HG03196 (cell line): ENCODE results near the gene XYLT1.

ENCODE experiments used
- ATAC-seq: cut with Tn5 transposase; IDR thresholded peaks from one replicate; pipeline ENCODE4 v1.9.1; 2021; ENCODE audit not compliant: unreplicated experiment

XYLT1 gene

DNA sequence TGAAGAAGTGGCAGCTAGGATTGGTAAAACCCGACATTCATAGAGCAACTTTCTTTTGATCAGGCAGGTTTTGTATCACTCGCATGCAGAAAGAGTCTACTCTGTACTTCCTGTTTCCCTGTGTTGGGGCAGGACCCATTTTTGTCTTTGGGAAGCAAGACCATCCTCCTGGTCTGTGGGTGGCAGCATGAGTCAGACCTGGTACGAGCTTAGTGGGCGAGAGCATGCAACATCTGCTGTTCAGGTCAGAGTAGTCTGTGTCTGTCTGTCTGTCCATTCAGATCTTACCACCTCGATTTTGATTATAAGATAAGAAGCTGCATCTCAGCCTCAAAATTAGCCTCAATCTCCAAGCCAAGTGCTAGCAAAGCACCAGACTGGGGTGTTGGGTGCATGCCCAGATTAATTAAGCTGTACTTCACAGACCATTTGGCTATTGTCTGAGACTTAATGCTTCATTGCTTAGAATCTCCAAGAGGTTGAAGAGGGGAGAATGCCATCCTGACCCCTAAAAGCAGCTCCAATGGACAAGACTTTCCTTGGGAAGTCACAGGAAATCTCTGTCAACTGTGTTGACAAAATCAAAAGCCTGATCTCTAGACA lies 110.9 kb downstream of the XYLT1 start:
- no peak for ATAC-seq

DNA sequence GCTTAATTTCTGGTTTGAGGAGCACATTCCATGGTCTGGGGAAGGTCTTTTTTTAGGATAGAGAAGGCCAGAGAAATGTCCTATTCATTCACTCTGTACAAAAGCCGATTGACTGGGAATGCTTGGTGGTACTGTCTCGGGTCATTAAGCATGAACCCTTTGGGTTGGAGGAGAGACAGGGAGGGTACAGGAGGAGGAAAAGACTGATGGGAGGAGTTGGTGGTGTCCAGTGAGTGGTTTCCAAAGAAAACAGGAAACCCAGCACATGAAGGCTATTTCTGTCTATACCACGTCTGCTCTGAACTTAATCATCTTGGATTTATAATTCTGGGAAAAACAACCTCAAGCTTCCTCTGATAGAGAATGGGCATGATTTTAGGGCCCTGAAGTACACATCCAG lies 111.9 kb downstream of the XYLT1 start:
- ATAC-seq, result no peak

DNA sequence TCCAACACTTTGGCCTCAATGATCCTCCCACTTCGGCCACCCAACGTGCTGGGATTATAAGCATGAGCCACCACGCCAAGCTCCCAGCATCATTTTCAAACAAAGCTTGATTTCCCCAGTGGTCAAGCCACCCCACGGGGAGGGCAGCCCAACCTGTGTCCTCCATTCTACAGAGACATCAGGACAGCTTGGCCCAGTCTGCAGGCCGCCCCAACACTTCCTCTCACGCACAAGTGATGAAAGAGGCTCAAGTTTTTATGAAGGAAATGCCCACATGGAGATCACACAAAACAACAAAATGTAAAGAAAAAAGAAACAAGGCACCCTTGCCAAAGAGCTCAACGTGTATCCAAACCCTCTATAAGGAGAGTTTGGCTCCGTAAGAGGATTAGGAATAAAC lies 112.4 kb downstream of the XYLT1 start:
- no peak for ATAC-seq

DNA sequence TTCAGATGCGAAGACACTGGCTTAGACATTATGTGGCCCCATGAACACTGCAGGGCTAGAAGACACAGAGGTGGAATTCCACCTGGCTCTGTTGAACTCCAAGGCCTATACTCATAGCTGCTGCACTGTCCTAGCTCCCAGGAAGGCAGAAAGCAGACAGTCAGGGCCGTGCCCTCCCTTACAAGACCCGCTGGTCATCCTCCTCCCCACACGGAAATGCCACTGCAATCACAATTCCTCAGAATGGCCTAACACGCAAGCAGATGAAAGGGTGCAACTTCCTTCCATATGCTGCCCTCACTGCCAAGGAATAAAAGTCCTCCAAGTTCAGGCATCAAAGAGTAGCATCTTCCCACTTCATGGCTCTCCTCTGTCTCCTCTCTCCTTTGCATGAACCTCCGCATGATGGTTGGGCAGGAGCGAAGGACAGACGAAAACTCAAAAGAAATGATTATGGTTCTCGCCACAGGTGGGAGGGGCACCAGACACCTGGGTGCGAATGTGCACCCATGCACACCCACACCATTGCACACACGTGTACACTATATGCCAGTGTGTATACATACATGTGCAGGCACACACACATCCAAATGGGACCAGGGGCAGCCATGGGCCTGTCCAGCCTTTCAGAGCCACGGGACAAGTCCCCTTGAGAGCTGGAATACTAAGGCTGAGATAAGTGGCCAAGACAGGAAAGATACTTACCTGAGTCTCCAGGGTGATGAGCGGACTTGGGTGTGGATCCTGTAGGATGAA lies 113.3 kb downstream of the XYLT1 start:
- no peak for ATAC-seq

DNA sequence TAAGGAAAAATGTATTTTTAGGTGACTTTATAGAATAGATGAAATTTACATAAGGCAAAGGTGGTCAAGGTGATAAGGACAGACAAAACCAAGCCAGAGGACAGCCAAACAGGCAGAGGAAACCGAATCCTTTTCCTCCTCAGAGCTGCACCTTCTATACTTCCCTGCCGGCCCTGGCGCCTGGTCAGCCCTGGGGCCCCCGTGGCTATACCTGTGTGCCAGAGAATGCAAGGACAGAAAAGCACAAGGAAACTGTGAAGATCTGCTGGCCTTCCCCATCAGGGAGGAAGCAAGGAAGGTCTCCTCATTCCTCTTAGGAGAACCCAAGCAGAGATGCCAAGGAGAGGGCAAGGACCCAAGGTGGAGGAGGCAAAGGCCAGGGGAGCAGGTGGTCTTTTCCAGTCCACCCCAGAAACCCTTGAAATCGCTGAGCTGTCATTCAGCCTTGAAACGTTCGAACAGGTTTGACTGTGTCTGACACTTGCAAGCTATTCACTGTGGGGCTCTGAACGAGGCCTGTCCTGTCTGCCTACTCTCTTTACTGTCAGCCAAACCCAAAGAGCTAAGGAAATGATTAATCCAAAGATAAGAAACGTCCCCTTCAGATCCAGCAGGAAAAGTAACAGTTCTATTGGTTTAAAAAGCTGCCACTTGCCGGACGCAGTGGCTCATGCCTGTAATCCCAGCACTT lies 114.4 kb downstream of the XYLT1 start:
- ATAC-seq, result no peak

DNA sequence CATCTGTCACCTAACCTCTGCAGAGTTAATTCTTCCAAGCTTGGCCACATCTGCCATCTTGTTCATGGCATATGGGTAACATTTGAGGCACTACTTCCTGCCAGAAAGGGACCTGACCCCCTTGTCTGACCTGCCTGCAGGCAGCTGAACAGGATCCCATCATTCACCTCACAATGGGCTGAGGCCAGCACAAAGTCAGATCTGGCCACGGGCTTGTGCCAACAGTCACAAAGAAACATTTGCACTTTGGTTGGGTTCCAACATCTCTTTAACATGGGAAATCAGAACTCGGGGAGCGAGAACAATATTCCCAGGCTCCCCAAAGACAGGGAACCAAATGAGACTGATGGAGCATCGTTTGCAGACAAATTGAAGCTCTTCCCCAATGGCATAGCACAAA lies 116.1 kb downstream of the XYLT1 start:
- ATAC-seq, result no peak

DNA sequence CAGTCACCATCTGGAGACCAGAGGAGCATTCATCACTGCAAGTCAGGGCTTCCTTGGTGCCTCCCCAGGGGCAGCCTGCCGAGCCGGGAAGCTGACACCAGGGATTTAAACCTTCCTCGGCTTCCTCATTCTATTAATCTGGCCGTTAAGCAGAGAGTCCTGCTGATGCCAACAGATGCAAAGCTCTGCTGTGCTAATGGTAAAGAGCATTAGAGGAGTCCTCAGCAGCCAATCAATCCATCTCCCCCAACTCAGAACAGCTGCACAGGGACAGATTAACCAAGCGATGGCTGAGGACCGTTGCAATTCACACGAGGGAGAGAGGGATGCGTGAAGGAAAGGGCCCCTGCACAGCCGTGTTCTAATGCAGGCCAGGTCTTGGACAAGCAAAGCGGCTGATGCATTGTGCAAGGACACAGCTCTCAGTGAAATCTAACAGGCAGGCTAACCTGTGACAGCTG lies 116.6 kb downstream of the XYLT1 start:
- no peak for ATAC-seq

DNA sequence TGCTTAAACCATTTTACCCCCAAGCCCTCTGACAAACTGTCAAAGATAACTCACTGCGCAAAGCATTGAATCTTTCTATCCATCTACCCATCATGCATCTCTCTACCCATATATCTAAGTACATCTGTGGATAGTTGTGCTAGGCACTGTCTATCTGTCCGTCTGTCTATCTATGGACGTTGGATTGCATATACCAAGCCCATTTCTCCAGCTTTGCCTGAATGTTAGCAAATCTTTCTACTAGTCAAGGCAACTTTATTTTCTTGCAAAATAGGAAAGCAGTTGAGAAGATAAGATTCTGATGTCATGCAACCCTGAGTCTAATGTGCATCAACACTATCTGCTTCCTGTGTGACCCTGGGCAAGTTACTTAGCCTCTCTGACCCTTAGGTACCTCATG lies 117.2 kb downstream of the XYLT1 start:
- no peak for ATAC-seq

DNA sequence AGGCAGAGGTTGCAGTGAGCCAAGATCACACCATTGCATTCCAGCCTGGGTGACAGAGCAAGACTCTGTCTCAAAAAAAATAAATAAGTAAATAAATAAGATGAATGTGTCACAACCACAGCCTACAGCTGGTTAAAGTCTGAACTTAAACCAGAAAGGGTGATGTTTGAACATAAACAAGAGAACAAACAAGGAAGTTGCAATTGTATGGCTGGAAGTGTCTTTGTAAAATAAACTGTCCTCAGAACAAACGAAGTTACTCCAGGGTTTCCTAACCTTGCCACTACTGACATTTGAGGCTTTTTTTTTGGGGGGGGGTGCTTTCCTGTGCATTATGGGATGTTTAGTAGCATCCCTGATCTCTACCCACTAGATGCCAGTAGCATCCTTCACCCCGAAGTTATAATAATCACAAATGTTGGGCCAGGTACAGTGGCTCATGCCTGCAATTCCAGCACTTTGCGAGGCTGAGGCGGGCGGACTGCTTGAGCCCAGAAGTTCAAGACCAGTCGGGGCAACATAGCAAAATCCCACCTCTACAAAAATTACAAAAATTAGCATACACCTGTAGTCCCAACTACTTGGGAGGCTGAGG lies 119.2 kb downstream of the XYLT1 start:
- ATAC-seq, result no peak

DNA sequence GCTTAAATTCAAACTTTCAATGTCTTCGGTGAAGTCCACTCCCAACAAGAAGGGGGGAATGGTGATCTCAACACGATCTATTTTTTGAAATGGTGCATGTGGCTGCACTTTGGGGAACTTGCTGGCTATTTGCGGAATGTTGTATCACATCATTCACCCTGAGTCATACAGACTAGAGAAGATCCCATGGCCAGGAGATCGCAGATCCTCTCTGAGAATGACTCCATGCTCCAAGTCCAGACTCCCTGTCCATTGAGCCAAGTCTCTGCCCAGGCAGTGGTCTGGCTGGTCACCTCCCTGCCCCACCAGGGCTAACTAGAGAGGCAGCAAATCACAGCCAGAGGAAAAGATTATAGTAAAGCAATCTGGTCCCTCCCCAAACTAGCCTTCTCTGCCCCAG lies 120.6 kb downstream of the XYLT1 start:
- no peak for ATAC-seq

DNA sequence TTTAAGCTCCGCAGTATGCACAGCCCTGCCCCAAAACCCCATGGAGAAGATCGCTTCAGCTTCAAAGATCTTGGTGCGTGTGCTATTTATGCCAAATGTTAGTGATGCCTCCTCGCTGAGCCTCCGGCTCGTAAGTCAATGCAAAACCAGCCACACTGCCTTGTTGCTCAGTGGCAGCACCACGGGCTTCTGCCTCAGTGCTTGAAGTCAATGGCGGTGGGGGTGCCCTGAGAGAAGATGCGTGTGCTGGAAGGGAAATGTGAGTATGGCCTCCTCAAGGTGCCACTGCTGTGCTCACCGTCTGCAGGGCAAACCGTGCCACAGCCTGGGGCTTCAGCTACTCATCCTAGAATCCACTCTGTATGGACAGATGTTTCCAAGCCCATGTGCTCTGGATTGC lies 121.9 kb downstream of the XYLT1 start:
- no peak for ATAC-seq

DNA sequence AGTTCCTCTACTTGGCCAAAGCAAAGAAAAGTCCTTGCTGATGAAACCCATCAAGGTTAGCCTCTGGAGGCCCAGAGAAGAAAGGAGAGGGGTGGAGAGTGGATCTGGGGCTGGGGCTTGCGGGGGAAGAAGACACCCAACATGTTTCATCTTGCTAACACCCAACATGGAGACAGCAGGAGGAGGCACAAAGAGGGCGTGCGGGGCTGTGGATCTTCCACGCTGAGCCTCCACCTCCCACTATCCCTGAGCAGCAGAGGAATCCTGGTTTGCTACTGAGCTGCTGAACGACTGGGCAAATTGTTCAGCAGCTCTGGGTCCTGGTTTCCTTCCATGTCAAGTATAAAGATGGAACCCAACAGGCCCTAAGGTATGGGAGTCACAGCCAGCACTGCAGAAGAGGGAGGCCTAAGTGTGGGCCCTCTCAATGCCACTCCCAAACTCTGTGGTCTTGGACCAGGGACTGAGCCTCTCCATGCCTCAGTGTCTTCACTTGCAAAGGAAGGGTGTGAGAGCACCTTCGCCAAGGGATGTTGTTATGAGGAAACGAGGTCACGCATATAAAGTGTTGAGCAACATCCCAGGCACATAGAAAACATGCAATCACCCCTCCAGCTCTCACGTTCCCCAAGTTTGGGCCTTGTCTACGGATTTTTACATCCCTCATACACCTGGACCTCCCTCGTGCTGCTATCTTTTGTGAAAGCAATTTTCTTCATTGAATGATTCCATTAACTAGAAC lies 122.5 kb downstream of the XYLT1 start:
- no peak for ATAC-seq

DNA sequence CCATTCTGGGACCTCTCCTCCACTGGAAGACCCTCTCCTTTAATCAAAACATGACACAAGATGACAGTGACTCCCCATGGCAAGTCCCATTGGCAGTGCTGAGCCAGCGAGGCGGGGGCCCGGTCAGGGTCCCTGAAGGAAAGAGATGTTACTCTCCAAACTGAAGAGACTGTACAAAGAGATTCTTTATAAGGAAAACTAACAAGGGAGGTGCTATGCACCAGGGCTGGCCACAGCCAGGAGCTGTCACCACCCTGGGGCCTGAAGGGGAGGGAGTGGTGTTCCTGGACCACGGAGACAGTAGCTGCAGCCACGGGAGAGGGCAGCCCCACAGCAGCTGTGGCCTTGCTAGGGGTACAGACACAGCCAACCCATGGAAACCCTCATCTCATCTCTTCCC lies 123.1 kb downstream of the XYLT1 start:
- no peak for ATAC-seq

DNA sequence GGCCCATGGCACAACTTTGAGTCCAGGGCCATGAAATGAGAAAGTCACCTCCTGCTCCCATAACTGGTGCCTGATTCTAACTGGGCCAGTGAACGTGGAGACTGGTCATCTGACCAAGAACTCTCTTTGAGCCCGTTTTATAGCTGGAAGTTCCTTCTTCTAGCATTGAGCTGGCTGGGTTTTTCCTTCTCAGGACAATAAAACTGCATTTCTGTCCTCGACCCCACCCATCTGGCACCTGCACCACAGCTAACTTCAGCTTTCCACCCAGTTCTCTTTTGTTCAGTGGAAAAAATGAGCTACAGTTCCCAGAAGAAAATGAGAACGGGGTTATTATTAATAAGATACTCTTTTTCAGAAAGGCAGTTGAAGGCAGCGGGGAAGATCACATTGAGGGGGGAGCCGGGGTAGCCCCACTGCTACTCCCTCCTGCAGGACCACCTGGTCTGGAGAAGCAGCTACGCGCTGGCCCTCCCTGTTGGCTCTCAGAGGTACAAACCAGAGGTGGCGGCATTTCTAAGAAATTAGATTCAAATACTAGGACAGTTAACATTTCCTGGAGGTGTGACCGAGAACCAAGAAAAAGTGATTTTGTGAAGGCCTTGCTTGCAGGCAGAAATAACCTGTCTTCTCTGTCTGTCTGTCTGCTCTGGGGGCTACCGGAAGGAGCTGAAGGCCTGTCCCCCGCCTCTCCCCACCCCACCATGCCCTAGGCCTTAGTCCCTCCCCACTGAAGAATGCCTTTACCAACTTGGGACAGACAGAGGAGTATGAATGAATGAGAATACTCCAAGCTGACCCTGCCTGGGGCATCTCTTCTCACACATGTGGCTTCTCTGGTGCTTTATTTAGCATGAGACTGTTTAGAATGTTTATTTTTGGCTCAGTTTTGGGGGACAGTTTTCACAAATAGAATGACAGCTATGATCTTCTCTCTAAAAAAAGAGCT lies 123.9 kb downstream of the XYLT1 start:
- no peak for ATAC-seq

DNA sequence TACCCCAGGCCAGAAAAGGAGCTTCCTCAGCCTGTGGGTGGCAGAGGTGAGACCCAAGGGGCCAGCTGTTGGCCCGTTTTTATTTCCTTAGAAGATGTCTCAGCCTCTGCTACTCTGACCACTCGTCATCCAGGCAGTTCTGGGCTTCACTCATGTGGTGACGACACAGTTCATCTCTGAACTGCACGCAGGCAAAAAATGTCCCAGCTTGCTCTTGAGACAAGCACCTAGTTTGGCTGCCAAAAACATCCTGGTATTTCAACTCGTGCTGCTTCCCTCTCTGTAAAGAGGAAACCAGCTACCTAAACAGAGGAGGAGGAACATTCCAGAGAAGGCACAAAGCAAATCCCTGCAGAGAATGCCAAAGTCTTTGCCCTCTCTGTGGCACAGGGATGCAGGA lies 125.7 kb downstream of the XYLT1 start:
- ATAC-seq, result no peak

DNA sequence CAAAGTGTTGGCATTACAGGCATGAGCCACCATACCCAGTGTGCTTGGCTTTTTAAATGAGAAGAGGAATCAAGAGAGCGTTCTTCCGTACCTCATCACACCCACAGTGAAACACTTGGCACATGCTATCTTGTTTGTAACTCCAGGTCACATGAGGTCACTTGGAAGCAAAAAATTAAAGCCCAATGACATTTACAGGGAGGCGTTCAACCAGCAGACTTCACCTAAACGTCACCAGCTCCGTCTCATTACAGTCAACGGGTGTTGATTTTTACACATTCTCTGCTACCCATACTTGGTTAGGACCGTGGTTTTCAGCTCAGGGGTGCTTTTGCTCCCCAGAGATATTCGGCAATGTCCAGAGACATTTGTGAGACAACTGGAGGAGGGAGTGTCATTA lies 127.0 kb downstream of the XYLT1 start:
- no peak for ATAC-seq

DNA sequence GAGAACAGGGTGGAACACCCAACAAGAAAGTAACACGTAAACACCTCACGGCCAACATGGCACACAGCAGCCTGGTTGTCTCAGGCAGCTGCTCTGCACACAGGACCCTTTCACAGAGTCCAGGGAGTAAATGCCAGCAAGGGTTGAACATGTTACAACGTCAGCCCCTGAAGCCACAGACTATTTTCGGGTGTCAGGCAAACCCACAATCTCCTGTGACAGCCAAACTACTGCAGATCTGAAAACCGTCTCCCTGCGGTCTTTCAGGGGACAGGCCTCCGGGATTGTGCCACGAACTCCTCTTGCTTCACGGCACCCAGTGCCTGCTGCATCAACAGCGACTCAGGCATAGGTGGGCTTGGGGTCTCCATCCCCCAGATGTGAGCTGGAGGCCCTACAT lies 127.7 kb downstream of the XYLT1 start:
- no peak for ATAC-seq

DNA sequence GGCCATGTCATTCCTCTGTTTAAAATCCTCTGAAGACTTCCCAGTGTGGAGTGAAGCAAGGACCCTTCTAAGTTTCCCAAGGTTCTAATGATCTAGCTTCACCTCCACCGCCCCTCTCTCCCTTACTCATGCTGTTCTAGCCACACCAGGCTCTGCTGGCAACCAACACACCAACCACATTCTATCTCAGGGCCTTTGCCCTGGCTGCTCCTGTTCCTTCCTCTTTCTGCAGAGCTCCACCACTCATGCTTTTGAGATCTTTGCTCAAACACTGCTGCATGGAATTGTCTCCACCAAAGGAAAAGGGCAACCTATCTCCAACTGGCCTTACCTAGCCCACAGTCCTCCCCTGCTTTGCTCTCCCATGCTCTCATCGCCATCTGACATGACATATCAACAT lies 128.7 kb downstream of the XYLT1 start:
- no peak for ATAC-seq

DNA sequence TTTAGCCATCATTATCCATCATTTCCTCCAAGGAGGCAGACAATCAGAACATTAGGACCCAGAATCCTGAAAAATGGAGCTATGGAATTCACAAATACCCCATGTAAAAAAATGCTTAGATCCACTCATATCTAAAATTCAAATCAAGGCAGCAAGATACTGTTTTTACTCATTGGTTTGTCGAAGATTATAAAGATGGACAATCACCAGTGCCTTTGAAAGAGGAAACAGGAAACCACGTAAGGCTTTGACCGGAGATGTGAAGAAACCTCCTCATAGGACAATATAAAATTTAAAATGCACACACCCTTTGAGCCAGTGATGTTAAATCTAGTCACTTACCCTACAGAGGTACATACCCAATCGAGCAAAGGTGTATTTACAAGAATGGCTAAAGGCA lies 130.0 kb downstream of the XYLT1 start:
- ATAC-seq, result no peak
